Duodenal mucosa (tissue), 2 donors: Measurements from ENCODE around the gene PBX3.

ENCODE experiments used
- H3K27ac ChIP-seq: one replicate; pipeline ENCODE4 v1.7.0; 2013; ENCODE audit warnings: low read depth, low read length
- H3K27me3 ChIP-seq, 2 donors: one replicate each; pipeline ENCODE4 v1.7.0; 2013; ENCODE audit warnings: low read length in 2 of 2, control low read depth in 1 of 2; ENCODE audit not compliant: insufficient read depth in 2 of 2, control insufficient read depth in 1 of 2
- H3K36me3 ChIP-seq, 2 donors: one replicate each; pipeline ENCODE4 v1.7.0; 2013; ENCODE audit warnings: low read length in 2 of 2, control low read depth in 1 of 2; ENCODE audit not compliant: insufficient read depth in 2 of 2, control insufficient read depth in 1 of 2
- H3K4me1 ChIP-seq, 2 donors: one replicate each; pipeline ENCODE4 v1.7.0; 2013; ENCODE audit warnings: low read length in 2 of 2, control low read depth in 1 of 2; ENCODE audit not compliant: insufficient read depth in 2 of 2, control insufficient read depth in 1 of 2
- H3K4me3 ChIP-seq, 2 donors: one replicate each; pipeline ENCODE4 v1.7.0; 2013; ENCODE audit warnings: low read length in 2 of 2, low read depth in 1 of 2
- H3K9ac ChIP-seq, 2 donors: one replicate each; pipeline ENCODE4 v1.7.0; 2013; ENCODE audit warnings: low read length in 2 of 2, low read depth in 1 of 2
- H3K9me3 ChIP-seq, 2 donors: one replicate each; pipeline ENCODE4 v1.7.0; 2013; ENCODE audit warnings: low read length in 2 of 2, control low read depth in 1 of 2; ENCODE audit not compliant: control insufficient read depth in 1 of 2

Gene PBX3

DNA sequence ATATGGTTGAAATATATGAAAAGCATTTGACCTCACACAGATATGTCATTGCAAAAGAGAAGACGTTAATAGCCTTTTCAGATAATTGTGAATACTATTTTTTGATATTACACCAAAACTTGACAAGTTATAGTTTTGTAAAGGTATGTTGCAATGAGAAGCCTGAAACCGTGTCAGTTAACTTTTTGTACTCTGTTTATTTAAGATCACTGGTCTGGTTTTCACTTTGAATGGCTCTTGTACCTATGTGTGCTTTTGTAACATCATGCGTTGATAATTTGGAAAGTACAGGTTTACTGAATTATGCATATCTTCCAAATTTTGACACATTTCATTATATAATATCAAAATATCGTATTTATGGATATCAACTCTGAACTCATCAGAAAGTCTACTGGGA, 177.2 kb downstream of the PBX3 start:
- Histone ChIP-seq H3K27me3 (no peaks in the 10 kb centered on the region), H3K36me3 (no peaks in the 10 kb centered on the region), H3K9me3 (no peaks in the 10 kb centered on the region), H3K4me1 (no peaks in the 10 kb centered on the region), H3K4me3 (no peak overlapping the region), H3K27ac (no peak overlapping the region), H3K9ac (no peak overlapping the region)

DNA sequence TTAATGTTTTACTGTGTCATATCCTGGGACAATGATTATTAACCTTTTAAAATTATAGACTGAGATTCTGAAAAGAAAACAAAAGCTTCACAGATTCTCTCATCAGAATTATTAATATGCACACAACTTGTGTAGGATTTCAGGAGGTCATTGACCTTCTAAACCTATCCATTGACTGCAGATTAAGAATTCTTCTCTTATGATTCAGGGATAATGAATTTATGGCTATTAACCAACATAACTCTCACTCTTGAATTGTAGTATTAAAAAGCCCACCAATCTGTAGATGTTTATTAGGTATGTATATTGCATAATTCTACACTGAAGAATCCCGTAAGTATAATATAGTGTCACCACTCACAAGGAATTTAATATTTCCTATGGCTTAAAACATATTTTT, 179.8 kb downstream of the PBX3 start:
- Histone ChIP-seq H3K36me3 (no peaks in the 10 kb centered on the region), H3K9me3 (no peaks in the 10 kb centered on the region), H3K4me3 (no peak overlapping the region), H3K4me1 (no peaks in the 10 kb centered on the region), H3K27ac (no peak overlapping the region), H3K27me3 (no peaks in the 10 kb centered on the region), H3K9ac (no peak overlapping the region)

DNA sequence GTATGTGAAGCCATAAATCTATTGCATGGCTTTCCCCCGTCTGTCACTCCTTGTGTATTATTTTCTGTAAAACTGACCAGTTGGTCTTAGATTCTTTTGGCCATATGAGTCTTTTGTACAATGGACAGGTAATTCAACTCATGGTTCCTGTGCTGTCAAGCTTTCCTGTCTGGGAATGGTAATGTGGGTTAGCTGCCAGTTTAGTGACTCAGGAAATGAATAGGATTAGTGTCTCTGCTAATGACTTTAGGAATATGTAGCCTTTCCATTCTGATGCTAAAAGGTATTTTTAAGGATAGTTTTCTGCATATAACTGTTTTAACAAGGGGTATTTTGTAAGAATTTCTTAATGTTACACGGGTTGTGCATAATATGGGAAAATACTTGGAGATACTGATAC, 182.7 kb downstream of the PBX3 start:
- Histone ChIP-seq H3K4me1 (no peaks in the 10 kb centered on the region), H3K27me3 (no peaks in the 10 kb centered on the region), H3K9me3 (no peaks in the 10 kb centered on the region), H3K27ac (no peak overlapping the region), H3K9ac (no peak overlapping the region), H3K36me3 (no peaks in the 10 kb centered on the region), H3K4me3 (no peak overlapping the region)

DNA sequence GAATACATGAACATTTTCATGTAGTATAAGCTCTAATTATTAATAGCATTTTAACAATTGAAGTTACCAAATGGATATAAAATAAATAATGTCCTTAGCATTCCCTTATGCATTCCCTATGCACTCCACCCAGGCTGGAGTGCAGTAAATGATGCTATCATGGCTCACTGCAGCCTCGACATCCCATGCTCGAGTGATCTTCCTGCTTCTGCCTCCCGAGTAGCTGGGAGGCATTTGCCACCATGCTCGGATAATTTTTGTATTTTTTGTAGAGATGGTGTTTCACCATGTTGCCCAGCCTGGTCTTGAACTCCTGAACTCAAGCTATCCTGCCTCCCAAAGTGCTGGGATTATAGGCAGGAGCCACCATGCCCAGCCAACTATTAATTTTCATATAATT, 184.0 kb downstream of the PBX3 start:
- H3K36me3 ChIP-seq, result no peaks in the 10 kb centered on the region
- no peaks in the 10 kb centered on the region for H3K4me1 ChIP-seq
- no peak overlapping the region for H3K9ac ChIP-seq
- no peaks in the 10 kb centered on the region for H3K27me3 ChIP-seq
- no peak overlapping the region for H3K4me3 ChIP-seq
- H3K9me3 ChIP-seq, result no peaks in the 10 kb centered on the region
- no peak overlapping the region for H3K27ac ChIP-seq

DNA sequence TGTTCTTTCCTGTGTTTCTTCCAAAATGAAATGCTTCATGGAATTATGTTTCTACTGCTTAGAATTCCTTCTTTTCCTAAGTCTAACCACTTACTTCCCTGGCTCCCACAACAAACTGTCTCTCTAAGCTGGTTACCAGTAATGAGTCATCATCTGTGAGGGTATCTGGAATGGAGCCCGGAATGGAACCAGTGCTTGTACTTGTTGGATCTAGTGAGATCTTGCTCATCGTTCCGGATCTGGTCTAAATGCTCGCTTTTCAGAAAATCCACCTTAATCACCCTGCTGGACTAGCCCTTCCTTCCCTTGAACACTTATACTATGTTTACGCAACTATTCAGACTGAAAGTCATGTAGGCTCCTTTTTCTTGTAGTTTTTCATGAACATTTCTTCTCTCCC, 184.8 kb downstream of the PBX3 start:
- Histone ChIP-seq H3K9ac (no peak overlapping the region), H3K27me3 (no peaks in the 10 kb centered on the region), H3K27ac (no peak overlapping the region), H3K4me1 (no peaks in the 10 kb centered on the region), H3K9me3 (no peaks in the 10 kb centered on the region), H3K36me3 (no peaks in the 10 kb centered on the region), H3K4me3 (no peak overlapping the region)

DNA sequence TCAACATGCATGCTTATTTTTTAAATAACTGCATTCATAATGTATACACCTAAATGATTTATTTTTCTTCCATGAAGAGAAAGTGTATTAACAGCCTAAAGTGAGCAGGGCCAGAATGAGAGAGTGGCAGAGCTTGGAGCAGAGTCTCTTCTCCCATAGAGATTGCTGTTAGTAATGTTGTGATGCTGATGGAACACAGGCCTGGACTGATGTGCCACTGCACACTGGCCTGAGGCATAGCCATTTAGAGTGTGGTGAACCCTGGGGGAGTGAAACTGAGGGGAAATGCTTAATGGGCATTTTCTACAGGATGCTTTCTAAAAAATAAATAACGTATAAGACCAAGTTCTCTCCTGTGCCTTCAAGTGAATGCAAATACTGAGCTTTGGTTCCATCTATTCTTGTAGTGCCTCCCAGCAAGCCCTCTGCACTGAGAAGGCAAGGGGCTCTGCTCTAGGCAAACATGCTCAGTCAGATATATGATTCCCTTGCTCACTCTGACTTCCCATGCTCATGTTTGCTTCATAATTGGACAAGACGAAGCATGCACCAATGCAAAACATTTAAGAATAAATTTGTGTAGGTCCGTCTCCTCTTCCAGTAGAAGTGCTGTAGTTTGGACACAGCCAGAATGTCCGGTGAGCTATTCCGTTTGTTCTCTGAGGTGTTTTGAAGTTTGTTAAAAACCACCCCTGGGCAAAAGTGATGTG, 185.7 kb downstream of the PBX3 start:
- no peaks in the 10 kb centered on the region for H3K36me3 ChIP-seq
- no peak overlapping the region for H3K4me3 ChIP-seq
- no peaks in the 10 kb centered on the region for H3K4me1 ChIP-seq
- no peak overlapping the region for H3K27ac ChIP-seq
- H3K9me3 ChIP-seq, result no peaks in the 10 kb centered on the region
- H3K9ac ChIP-seq, result no peak overlapping the region
- no peaks in the 10 kb centered on the region for H3K27me3 ChIP-seq

DNA sequence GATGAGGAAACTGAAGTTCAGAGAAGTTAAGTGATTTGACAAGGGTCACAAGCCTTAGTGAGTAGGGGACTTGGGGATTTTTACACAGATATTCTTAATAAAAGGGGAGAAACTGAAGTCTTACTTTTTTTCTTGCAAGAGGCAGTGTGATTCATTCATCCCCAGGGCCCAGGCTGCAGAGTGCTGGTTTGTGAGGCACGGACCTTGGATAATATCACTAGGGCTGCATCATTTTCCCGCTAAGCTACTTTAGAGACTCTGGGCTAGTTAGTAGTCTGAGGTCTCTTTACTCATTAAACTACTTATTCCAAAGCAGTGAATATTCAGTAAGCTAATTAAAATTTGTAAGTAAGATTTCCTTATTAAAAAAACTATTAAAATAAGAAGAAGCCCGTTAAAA, 195.0 kb downstream of the PBX3 start:
- Histone ChIP-seq H3K4me1 (no peaks in the 10 kb centered on the region), H3K9ac (no peak overlapping the region), H3K27ac (no peak overlapping the region), H3K27me3 (no peaks in the 10 kb centered on the region), H3K36me3 (no peaks in the 10 kb centered on the region), H3K4me3 (no peak overlapping the region), H3K9me3 (peaks cover 4 to 10% of the 10 kb centered on the region in 2 donors)

DNA sequence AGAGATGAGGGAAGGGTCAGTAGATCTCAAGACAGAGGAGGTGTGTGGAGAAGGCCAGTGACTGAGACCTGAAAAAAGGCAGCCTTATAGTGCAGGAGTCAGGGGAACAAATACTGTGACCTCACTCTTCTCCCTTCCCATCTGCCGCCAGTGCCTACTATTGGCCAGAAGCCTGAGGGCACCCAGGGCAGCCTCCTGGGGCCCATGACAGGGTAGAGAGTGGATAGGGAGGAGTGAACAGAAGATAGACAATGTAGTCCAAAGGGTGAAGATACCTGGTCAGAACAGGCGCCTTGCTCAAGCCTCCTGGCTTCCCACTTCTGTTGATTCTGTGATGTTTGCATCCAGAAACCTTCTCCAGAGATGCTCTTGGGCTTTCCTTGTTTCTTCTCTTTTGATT, 196.7 kb downstream of the PBX3 start:
- Histone ChIP-seq H3K27me3 (no peaks in the 10 kb centered on the region), H3K27ac (no peak overlapping the region), H3K4me1 (no peaks in the 10 kb centered on the region)

DNA sequence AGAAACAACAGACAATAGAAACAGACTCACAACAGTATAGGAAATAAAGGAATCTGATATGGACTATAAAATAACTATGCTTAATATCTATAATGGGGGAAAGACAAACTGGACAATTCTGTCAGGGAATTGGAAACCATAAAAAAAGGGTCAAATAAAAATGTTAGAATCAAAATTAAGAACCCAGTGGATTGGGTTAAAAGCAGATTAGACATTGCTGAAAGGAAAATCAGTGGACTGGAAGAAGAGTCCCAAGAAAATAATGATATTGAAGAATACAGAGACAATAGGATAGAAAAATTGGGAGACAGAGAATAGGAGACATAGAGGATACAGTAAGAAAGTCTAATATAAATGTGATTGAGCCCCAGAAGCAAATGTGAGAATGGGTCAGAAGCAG, 199.2 kb downstream of the PBX3 start:
- no peaks in the 10 kb centered on the region for H3K27me3 ChIP-seq
- no peaks in the 10 kb centered on the region for H3K36me3 ChIP-seq

More for the DNA sequence above, 196.7 kb downstream of the PBX3 start:
- H3K9me3 ChIP-seq, result peaks cover 4 to 10% of the 10 kb centered on the region in 2 donors
- no peak overlapping the region for H3K9ac ChIP-seq
- H3K4me3 ChIP-seq, result no peak overlapping the region
- H3K36me3 ChIP-seq, result no peaks in the 10 kb centered on the region

DNA sequence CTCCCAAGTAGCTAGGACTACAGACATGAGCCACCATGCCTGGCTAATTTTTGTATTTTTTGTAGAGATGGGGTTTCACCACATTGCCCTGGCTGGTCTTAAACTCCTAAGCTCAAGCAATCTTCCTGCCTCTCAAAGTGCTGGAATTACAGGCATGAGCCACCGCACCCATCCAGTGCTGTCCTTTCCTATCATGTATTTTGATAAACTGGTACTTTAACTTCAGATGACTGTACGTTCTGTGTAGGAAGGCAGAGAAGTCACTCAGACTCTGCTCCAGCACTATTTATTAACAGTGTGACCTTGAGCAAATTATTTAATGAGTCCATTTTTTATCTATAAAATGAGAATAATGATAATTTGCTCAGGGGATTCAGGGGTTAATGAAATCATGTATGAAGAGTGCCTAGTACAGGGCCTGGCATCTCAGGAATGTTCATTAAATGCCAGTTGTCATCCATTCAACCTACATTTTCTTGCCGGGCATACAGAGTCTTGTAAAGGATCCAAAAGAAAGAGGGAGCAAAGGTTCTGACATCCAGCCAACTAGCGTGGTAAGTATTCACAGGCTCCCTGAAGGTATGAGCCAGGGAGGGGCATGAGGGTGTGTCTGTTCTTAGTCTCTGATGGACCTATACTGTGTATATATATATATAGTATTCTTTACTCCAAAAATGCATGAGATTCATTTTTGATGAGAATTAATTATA, 201.9 kb downstream of the PBX3 start:
- Histone ChIP-seq H3K9me3 (peaks cover 4 to 10% of the 10 kb centered on the region in 2 donors), H3K4me3 (no peak overlapping the region), H3K36me3 (no peaks in the 10 kb centered on the region), H3K27ac (no peak overlapping the region), H3K9ac (no peak overlapping the region), H3K4me1 (no peaks in the 10 kb centered on the region), H3K27me3 (no peaks in the 10 kb centered on the region)

More for the DNA sequence above, 199.2 kb downstream of the PBX3 start:
- Histone ChIP-seq H3K4me1 (no peaks in the 10 kb centered on the region), H3K9ac (no peak overlapping the region), H3K9me3 (peaks cover 4 to 10% of the 10 kb centered on the region in 2 donors), H3K27ac (no peak overlapping the region), H3K4me3 (no peak overlapping the region)
